ENCODE data around the gene ITGA11.

ITGA11 gene

DNA sequence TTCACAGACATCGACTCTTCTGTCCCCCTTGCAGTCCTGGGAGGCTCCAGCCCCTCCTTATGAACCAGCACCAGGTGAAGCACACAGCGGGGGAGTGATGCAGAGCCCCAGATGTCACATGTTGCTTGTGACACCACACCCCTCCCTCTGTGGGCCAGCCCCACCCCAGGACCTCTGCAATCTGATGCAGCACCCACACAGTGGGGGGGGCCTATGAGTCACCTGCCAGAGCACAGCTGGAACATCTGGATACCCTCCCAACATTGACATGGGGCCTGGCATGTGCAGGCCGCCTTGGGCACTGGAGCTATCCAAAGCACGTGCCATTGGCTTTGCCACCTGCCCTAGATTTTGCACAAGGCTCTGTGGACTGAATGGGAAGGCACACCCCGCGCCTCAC is 83.9 kb downstream of the ITGA11 start:
- TF ChIP-seq ZFP30 (CRISPR knock-in tag; IDR thresholded peaks at IDR 0.05) = no peak
- no peak for TF ChIP-seq ZNF70 (CRISPR knock-in tag; IDR thresholded peaks at IDR 0.05)
- TF ChIP-seq, protein P1, sequence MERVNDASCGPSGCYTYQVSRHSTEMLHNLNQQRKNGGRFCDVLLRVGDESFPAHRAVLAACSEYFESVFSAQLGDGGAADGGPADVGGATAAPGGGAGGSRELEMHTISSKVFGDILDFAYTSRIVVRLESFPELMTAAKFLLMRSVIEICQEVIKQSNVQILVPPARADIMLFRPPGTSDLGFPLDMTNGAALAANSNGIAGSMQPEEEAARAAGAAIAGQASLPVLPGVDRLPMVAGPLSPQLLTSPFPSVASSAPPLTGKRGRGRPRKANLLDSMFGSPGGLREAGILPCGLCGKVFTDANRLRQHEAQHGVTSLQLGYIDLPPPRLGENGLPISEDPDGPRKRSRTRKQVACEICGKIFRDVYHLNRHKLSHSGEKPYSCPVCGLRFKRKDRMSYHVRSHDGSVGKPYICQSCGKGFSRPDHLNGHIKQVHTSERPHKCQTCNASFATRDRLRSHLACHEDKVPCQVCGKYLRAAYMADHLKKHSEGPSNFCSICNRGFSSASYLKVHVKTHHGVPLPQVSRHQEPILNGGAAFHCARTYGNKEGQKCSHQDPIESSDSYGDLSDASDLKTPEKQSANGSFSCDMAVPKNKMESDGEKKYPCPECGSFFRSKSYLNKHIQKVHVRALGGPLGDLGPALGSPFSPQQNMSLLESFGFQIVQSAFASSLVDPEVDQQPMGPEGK (CRISPR knock-in tag; IDR thresholded peaks at IDR 0.05; ENCODE audit: borderline replicate concordance) = no peak
- no peak for ATAC-seq

DNA sequence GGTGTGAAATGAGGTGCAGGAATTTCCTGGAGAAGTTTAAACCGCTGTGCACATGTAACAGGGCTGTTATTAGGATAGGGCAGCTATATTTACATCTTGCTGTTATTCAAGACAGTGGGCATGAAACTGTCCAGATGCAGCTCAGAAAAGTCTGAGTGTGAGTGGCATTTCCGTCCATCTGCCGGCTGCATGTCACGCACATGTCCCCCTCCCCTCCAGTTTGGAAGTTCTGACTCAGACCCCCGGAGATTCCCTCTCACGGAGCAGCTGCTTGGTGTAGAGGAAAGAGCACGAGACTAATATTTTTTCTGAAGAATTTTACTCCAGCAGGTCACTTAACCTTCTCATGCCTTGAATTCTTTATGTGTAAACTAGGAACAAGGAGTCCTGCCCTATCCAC is 84.6 kb downstream of the ITGA11 start:
- ATAC-seq = peak; percentile 65
- no peak for TF ChIP-seq ISL1 (CRISPR knock-in tag; IDR thresholded peaks at IDR 0.05)
- TF ChIP-seq SNAI2 (CRISPR knock-in tag; IDR thresholded peaks at IDR 0.05) = no peak
- TF ChIP-seq TOX (CRISPR knock-in tag; IDR thresholded peaks at IDR 0.05; ENCODE audit: borderline replicate concordance) = no peak

DNA sequence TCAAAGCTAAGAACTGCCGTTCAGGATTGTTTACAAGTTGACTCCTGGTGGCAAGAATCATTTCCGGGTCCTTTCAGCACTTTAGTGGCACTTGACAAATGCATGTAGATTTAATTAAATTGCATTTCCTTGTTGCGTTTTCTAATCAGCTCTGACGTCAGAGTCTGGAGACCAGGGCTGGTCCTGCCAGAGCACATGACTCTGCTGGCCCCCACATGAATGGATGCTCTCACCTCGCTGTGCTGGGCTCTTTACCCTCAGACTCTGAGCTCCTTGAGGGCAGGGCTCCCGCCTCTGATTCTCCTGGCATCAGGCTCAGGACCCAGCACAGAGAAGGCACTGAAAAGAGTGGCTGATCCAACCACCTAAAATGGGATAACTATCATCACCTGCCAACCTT is 85.0 kb downstream of the ITGA11 start:
- TF ChIP-seq, protein P2, sequence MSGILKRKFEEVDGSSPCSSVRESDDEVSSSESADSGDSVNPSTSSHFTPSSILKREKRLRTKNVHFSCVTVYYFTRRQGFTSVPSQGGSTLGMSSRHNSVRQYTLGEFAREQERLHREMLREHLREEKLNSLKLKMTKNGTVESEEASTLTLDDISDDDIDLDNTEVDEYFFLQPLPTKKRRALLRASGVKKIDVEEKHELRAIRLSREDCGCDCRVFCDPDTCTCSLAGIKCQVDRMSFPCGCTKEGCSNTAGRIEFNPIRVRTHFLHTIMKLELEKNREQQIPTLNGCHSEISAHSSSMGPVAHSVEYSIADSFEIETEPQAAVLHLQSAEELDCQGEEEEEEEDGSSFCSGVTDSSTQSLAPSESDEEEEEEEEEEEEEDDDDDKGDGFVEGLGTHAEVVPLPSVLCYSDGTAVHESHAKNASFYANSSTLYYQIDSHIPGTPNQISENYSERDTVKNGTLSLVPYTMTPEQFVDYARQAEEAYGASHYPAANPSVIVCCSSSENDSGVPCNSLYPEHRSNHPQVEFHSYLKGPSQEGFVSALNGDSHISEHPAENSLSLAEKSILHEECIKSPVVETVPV (CRISPR knock-in tag; IDR thresholded peaks at IDR 0.05) = no peak
- no peak; the same call in 2 of the 3 replicates for ATAC-seq

DNA sequence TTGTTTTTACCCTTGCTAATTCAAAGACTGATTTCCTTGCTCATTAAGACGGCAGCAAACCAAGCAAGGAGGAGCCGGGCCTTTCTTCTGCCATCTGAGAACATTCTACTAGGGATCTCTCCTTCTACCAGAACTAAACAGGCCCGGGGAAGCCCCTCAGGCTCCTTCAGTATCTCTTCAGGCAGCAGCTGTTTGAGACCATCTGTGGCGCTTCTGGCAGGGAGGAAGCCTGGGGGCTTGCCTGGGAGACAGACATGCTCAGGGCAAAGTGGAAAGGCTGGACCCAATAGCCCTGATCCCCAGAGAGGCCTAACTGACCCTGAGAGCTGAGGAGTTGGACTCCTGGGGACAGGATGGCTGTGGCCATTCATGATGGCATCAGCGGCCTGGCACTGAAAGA is 86.5 kb downstream of the ITGA11 start:
- TF ChIP-seq OSR1 (CRISPR knock-in tag; IDR thresholded peaks at IDR 0.05) = no peak
- TF ChIP-seq, protein P1 (CRISPR knock-in tag; IDR thresholded peaks at IDR 0.05; ENCODE audit: borderline replicate concordance) = no peak
- TF ChIP-seq, protein P2 (CRISPR knock-in tag; IDR thresholded peaks at IDR 0.05) = no peak
- ATAC-seq = no peak

DNA sequence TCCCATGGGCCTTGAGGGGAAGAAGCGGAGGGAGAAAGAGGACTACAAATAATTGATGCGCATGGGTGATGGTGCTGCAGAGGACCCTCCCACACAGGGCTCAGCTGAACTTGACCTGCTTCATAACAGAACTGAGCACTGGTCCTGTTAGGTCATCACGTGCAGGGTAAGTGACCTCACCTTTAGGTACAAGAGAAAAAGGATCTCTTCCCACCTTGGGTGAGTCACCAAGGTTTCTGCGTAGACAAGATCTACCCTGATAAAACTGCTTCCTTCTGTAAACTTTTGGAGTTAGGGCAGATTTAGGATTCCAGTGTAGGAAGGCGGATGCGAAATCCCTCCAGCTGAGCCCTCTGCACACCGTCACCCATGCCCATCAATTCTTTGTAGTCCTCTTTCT is 87.4 kb downstream of the ITGA11 start:
- no peak for ATAC-seq
- no peak for TF ChIP-seq ZNF70 (CRISPR knock-in tag; IDR thresholded peaks at IDR 0.05)
- no peak for TF ChIP-seq ZFP30 (CRISPR knock-in tag; IDR thresholded peaks at IDR 0.05)
- TF ChIP-seq CSDC2 (CRISPR knock-in tag; IDR thresholded peaks at IDR 0.05) = no peak
- TF ChIP-seq ESRRG (CRISPR knock-in tag; IDR thresholded peaks at IDR 0.05) = no peak
- TF ChIP-seq ZC3H10 (CRISPR knock-in tag; IDR thresholded peaks at IDR 0.05) = no peak
- TF ChIP-seq, protein P3, sequence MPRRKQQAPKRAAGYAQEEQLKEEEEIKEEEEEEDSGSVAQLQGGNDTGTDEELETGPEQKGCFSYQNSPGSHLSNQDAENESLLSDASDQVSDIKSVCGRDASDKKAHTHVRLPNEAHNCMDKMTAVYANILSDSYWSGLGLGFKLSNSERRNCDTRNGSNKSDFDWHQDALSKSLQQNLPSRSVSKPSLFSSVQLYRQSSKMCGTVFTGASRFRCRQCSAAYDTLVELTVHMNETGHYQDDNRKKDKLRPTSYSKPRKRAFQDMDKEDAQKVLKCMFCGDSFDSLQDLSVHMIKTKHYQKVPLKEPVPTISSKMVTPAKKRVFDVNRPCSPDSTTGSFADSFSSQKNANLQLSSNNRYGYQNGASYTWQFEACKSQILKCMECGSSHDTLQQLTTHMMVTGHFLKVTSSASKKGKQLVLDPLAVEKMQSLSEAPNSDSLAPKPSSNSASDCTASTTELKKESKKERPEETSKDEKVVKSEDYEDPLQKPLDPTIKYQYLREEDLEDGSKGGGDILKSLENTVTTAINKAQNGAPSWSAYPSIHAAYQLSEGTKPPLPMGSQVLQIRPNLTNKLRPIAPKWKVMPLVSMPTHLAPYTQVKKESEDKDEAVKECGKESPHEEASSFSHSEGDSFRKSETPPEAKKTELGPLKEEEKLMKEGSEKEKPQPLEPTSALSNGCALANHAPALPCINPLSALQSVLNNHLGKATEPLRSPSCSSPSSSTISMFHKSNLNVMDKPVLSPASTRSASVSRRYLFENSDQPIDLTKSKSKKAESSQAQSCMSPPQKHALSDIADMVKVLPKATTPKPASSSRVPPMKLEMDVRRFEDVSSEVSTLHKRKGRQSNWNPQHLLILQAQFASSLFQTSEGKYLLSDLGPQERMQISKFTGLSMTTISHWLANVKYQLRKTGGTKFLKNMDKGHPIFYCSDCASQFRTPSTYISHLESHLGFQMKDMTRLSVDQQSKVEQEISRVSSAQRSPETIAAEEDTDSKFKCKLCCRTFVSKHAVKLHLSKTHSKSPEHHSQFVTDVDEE (CRISPR knock-in tag; IDR thresholded peaks at IDR 0.05) = no peak
- TF ChIP-seq TOX (CRISPR knock-in tag; IDR thresholded peaks at IDR 0.05; ENCODE audit: borderline replicate concordance) = no peak

DNA sequence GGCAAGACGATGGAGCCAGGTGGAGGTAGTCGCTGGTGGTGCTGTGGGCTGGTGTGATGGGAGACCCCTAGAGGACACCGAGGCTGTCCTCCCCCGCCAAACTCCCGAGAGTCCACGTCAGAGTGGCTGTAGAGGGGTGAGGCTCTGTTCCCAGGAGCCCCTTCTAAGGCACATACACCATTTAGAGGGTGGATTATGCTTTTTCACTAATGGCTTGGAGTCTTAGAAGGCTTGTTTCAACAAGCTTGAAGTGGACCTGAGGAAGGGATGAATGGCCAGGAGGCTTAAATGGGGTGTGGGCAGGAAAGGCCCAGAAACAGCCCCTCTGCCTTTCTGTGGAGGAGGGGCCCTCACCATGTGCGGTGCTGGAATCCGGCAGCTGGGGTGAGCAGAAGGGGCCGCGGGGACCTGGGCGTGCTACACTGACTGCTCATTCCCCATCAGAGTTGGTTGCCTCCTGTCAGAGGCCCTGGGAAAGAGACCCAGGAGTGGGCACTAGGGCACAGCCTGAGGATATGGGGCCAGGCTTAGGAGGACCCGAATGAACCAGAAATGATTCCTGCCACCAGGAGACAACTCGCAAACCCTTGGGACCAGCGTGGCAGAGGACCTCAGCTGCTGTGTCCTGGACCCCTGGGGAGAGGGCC is 88.3 kb downstream of the ITGA11 start:
- no peak for ATAC-seq
- TF ChIP-seq ZC3H10 (CRISPR knock-in tag; IDR thresholded peaks at IDR 0.05) = no peak
- TF ChIP-seq, protein P4, sequence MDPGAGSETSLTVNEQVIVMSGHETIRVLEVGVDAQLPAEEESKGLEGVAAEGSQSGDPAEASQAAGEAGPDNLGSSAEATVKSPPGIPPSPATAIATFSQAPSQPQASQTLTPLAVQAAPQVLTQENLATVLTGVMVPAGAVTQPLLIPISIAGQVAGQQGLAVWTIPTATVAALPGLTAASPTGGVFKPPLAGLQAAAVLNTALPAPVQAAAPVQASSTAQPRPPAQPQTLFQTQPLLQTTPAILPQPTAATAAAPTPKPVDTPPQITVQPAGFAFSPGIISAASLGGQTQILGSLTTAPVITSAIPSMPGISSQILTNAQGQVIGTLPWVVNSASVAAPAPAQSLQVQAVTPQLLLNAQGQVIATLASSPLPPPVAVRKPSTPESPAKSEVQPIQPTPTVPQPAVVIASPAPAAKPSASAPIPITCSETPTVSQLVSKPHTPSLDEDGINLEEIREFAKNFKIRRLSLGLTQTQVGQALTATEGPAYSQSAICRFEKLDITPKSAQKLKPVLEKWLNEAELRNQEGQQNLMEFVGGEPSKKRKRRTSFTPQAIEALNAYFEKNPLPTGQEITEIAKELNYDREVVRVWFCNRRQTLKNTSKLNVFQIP (CRISPR knock-in tag; IDR thresholded peaks at IDR 0.05; ENCODE audit: borderline replicate concordance, low read depth) = no peak
- TF ChIP-seq, protein P3 (CRISPR knock-in tag; IDR thresholded peaks at IDR 0.05) = no peak
- TF ChIP-seq ZFP30 (CRISPR knock-in tag; IDR thresholded peaks at IDR 0.05) = no peak
- TF ChIP-seq ISL1 (CRISPR knock-in tag; IDR thresholded peaks at IDR 0.05) = no peak
- no peak for TF ChIP-seq TOX (CRISPR knock-in tag; IDR thresholded peaks at IDR 0.05; ENCODE audit: borderline replicate concordance)
- TF ChIP-seq TCF4 (CRISPR knock-in tag; IDR thresholded peaks at IDR 0.05; ENCODE audit: borderline replicate concordance) = no peak
- no peak for TF ChIP-seq ZNF8 (CRISPR knock-in tag; IDR thresholded peaks at IDR 0.05)

Measured in SK-N-SH treated with all-trans-retinoic acid at 6 μM for 48 hours (cell line).